IPS DF 4.7 (cell line): ENCODE measurements around the gene MTHFD1L.
"Not testable (repeated sequence)": the region's sequence is repeated elsewhere in the genome, so short reads cannot be mapped to it uniquely, and the experiment has no call there.

Experiments
- DNase-seq: peaks from one replicate; pipeline ENCODE4 v3.0.0-alpha.2; 2013; ENCODE audit warnings: low spot score; ENCODE audit errors: extremely low read depth

MTHFD1L gene

DNA sequence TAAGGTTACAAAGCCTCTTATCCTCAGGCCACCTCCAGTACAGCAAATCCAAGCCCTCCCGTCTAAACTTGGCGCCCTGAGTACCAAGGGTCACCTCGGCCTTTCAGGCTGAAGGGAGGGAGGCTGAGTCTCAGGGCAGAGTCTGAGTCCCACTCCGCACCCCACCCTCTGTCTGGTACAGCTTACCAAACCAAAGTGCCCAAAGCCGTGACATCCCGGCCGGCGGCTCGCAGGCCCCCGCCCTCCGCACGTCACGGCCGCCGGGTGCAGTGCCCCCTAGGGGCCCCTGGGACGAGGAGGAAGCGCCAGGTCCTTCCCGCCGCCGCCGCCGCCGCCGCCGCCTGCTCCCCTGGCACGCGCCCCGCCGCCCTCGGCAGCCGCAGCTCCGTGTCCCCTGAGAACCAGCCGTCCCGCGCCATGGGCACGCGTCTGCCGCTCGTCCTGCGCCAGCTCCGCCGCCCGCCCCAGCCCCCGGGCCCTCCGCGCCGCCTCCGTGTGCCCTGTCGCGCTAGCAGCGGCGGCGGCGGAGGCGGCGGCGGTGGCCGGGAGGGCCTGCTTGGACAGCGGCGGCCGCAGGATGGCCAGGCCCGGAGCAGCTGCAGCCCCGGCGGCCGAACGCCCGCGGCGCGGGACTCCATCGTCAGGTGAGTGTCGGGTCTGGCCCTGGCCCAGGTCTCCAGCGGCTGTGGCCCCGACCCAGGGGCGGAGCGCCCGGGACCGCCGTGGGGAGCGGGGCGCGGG is at the start of gene MTHFD1L:
Gene MTHFD1L (plus strand): TSS at position 297 of the 741 bp plus-strand sequence. CDS start 121 bp downstream, at position 418.
- DNase-seq, result no peak

- DNase-seq, result not testable (repeated sequence)
These were observed 48.9 kb upstream of the MTHFD1L start for GRCh38 chr6:150816554-150816953.

DNA sequence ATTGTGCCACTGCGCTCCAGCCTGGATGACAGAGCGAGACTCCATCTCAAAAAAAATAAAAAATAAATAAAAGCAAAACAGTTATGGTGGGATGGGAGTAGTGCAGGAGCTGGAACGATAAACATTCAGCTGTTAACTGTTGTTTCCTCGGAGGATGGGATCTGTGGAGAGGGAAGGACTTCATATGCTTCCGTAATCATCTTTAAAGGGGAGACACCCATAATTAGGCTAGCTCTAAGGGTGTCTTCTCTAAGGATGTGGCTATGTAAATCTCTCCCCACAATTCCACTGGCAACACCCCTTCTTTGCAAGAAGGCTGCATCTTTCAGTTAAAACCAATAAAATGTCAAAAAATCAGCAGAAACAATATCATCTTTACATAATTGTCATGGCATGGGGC is 42.6 kb upstream of the MTHFD1L start:
- no peak for DNase-seq

DNA sequence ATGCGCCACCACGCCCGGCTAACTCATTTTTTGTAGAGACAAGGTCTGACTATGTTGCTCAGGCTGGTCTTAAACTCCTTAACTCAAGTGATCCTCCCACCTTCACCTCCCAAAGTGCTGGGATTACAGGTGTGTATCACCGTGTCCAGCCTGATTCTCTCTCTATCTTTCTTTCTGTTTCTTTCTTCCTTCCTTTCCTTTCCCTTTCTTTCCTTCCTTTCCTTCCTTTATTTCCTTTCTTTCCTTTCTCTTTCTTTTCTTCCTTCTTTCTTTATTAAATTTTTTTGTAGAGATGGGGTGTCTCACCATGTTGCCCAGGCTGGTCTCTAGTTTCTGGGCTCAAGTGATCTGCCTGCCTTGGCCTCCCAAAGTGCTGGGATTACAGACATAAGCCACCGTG is 38.7 kb upstream of the MTHFD1L start:
- DNase-seq, result no peak

- DNase-seq, result not testable (repeated sequence)
These were observed 37.4 kb upstream of the MTHFD1L start for GRCh38 chr6:150828107-150828506.

DNA sequence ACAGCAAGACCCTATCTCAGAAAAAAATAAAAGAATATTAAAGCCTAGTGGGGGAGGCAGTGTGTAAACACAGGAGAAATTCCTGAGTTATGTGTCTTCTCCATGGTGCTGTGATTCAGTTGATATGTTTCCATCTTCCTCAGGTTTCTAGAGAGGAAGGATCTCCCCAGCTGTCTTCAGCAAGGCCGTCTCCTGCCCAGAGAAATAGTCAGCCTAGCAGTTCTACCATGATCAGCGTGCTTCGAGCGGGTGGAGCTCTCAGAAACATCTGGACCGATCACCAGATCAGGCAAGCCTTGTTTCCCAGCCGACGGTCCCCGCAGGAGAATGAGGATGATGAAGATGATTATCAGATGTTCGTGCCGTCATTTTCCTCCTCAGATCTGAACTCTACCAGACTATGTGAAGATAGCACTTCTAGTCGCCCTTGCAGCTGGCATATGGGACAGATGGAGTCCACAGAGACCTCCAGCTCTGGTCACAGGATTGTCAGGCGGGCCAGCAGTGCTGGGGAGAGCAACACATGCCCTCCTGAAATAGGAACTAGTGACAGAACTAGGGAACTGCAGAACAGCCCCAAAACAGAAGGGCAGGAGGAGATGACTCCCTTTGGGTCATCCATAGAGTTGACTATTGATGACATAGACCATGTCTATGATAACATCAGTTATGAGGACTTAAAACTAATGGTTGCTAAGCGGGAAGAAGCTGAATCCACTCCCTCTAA is 34.9 kb upstream of the MTHFD1L start:
- no peak for DNase-seq

DNA sequence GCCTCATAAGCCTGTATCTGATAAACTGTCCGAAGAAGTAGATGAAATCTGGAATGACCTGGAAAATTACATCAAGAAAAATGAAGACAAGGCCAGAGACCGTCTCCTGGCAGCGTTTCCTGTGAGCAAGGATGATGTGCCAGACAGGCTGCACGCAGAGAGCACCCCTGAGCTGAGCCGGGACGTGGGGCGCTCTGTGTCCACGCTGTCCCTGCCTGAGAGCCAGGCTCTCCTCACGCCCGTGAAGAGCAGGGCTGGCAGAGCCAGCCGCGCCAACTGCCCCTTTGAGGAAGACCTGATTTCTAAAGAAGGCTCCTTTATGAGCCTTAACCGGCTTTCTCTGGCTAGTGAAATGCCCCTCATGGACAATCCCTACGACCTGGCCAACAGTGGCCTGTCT is 33.9 kb upstream of the MTHFD1L start:
- no peak for DNase-seq

GRCh38 chr6:150835620-150836019 is 29.9 kb upstream of the MTHFD1L start:
- no peak for DNase-seq

GRCh38 chr6:150840185-150840584 is 25.3 kb upstream of the MTHFD1L start:
- DNase-seq, result no peak

- DNase-seq, result no peak
These were observed 24.3 kb upstream of the MTHFD1L start for GRCh38 chr6:150841189-150841588.

- DNase-seq, result no peak
These were observed 23.8 kb upstream of the MTHFD1L start for GRCh38 chr6:150841697-150842096.

DNA sequence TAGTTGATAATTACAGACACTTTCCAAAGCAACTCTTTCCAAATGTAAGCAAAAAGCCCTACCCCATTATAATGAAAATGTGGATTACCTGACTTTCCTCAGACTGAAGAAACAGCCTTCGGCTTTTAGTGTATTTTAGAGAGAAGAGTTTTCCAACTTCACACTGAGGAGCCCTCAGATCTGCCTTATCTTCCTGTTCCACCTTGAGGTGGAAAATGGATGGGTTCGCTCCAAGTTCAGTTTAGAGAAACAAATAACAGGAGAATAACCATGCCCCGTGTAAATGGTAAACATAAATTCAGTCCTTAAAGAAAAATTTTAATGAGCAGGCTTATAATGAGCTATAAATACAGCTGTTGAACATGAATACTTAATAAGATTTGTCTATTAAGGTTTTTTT is 21.1 kb upstream of the MTHFD1L start:
- DNase-seq, result no peak

GRCh38 chr6:150846641-150847040 is 18.9 kb upstream of the MTHFD1L start:
- DNase-seq, result no peak

DNA sequence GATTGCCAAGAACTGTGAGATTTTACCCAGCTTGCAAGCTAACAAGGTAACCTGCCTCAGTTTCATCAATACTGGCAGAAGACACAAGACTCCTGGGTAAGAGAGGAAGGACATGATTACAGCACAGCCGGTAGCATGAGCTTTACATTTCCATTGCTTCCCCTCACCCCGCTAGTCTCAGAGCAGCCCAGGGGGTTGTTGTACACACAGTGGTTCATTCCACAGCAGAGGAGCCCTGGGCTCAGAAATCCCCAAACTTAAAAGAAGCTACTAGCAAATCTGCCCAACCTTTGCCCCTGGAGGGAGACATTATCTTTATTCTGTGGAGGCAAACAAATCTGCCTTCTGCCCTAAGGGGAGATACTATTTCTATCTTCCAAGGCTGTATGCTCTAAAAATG is 17.1 kb upstream of the MTHFD1L start:
- no peak for DNase-seq

DNA sequence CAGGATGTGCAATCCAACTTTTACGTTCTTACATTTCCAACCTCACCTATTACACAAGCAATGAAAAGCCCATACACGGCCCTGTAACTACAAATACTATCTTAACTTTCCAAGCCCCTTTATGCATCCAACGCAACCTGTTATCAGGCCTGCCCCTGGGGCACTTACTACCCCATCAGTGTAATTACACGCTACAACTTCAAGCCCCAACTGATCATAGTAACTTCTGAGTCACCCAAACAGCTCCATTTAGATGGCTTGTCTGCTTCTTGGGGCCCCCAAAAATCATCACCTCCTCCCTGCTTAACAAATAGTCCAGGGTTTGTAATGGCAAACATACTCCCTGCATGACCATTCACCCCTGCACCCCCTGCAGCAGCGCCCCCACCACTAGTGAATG is 11.1 kb upstream of the MTHFD1L start:
- not testable (repeated sequence) for DNase-seq

DNA sequence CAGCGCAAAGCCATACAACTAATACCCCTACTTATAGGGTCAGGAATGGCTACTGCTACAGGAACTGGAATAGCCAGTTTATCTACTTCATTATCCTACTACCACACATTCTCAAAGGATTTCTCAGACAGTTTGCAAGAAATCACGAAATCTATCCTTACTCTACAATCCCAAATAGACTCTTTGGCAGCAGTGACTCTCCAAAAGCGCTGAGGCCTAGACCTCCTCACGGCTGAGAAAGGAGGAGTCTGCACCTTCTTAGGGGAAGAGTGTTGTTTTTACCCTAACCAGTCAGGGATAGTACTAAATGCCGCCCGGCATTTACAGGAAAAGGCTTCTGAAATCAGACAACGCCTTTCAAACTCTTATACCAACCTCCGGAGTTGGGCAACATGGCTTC is 10.3 kb upstream of the MTHFD1L start:
- not testable (repeated sequence) for DNase-seq

DNA sequence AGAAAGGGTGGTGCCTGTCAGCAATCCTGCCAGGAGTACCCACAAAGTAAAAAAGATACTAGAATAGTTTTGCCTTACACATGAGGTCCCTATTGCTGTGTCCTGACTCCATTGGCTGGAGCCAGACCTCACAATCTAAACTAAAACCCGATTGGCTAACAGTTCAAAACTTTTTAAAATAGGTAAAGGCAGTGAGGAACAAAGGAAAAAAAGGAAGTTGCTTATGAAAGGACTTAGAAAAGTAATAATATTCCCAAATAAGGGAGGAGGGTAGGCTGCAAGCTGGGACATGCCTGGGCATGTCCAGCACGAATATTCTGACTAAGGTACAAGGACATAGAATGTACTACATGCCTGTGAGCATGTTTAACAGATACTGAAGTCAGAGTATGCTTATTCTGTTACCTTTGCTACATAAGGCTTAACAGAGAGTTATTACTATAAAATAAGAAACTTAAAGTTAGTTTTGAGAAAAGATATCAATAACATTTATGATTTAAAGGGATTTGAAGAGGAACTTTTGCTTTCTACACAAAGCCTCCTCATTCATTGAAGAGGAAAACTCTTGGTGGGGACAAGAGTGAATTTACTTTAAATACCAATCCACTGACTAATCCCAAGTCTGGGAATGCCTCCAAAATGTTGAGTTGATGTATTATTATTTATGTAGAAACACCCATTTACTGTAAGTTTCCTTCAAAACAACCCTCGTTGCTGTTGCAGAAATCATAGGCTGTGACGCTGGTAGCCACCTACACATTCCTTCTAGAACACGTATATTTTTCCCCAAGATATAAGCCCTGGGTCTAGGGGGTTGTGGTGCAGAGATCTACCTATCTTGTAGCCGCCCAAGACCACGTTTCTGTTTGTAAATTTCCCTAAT is 8.2 kb upstream of the MTHFD1L start:
- DNase-seq, result no peak

DNA sequence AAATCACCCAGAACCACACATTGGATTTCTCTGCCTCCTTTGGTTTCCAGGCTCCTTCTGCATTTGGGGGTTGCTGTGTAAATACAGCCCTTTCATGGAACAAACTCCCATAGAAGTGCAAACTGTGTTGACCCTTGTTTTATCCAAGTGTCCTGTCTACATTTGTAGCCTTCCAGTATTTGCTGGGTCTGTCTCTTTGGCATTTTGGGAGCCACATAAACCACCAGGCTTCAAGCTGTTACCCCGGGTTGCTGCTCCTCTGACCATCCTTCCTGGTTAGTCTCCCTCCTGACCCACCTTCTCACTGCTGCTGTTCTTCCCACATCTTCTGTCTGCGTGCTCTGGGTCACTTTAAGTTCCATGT is 7.6 kb upstream of the MTHFD1L start:
- DNase-seq, result no peak

- DNase-seq, result not testable (repeated sequence)
These were observed 3.9 kb upstream of the MTHFD1L start for GRCh38 chr6:150861448-150862168.

DNA sequence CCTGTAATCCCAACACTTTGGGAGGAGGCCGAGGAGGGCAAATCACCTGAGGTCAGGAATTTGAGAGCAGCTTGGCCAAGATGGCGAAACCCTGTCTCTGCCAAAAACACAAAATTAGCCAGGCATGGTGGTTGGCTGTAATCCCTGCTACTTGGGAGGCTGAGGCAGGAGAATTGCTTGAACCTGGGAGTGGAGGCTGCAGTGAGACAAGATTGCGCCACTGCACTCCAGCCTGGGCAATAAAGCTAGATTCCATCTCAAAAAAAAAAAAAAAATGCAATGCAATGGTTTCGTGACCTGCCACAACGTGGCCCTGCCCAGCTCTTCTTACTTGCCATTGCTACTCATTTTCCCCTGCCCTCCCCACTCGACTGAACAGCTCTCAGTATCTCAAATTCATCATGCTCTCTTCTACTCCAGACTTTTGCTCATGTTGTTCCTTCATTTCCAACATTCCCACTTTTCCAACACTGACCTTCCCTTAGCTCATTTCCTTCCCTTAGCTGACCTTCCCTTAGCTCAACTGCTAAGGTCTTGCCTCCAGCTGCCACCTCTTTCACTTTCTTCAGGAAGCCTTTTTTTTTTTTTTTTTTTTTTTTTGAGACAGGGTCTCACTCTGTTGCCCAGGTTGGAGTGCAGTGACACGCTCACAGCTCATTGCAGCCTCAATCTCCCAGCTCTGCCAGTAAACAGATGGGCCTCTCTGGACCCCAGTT is 2.1 kb upstream of the MTHFD1L start:
- DNase-seq, result no peak

GRCh38 chr6:150865043-150865405 is 478 bp upstream of the MTHFD1L start:
- DNase-seq, result no peak
